HepG2 (cell line): ENCODE data around the gene NECAB2. TPM values are rescaled to one million over a fixed set of nuclear protein-coding genes. Genes with fewer than 3 reads are reported as not detected.

Experiments used
- AKAP8 ChIP-seq: sonication (generic); formaldehyde crosslinking; IDR thresholded peaks from 2 replicates; pipeline ENCODE4 v1.5.1; 2020; ENCODE audit warnings: mild to moderate bottlenecking, missing genetic modification reagents
- DMAP1 ChIP-seq: IDR thresholded peaks from 2 replicates; pipeline ENCODE4 v1.6.1; 2016
- ELK4 ChIP-seq: sonication (generic); formaldehyde crosslinking; IDR thresholded peaks from 2 replicates; pipeline ENCODE4 v1.9.0; 2021; ENCODE audit warnings: missing genetic modification reagents, borderline replicate concordance
- FOXC1 ChIP-seq: sonication (generic); formaldehyde crosslinking; IDR thresholded peaks from 2 replicates; pipeline ENCODE4 v1.8.0; 2022; ENCODE audit warnings: mild to moderate bottlenecking, missing genetic modification reagents, borderline replicate concordance
- HINFP ChIP-seq: sonication (generic); formaldehyde crosslinking; IDR thresholded peaks from 2 replicates; pipeline ENCODE4 v1.4.0; 2020; ENCODE audit warnings: low read depth, mild to moderate bottlenecking, missing genetic modification reagents
- RNF219 ChIP-seq: sonication (generic); formaldehyde crosslinking; IDR thresholded peaks from 2 replicates; pipeline ENCODE4 v1.5.0; 2020; ENCODE audit warnings: mild to moderate bottlenecking, missing genetic modification reagents
- SNAPC4 ChIP-seq: sonication (generic); formaldehyde crosslinking; IDR thresholded peaks from 2 replicates; pipeline ENCODE4 v1.4.0; 2020; ENCODE audit warnings: mild to moderate bottlenecking, missing genetic modification reagents
- ZNF253 ChIP-seq: sonication (generic); formaldehyde crosslinking; IDR thresholded peaks from 2 replicates; pipeline ENCODE4 v1.8.0; 2022; ENCODE audit warnings: mild to moderate bottlenecking, missing genetic modification reagents, borderline replicate concordance
- ZNF407 ChIP-seq: sonication (generic); formaldehyde crosslinking; IDR thresholded peaks from one replicate; pipeline ENCODE4 v1.5.1; 2020; ENCODE audit warnings: mild to moderate bottlenecking, missing genetic modification reagents; ENCODE audit errors: not compliant biosample characterization
- polyA plus RNA-seq, 8 experiments: library from polyadenylated mRNA; depleted of rRNA in 3 of 8; stranded (reverse) in 7 of 8; unstranded in 1 of 8; fragments of >200 nt; fragmentation: Illumina TruSeq in 4 of 8; extraction: Trizol in 4 of 8; gene quantifications; 2 replicates each; pipeline versions ENCODE4 v1.2.1 to v1.2.3, GENCODE V29; 2011 to 2016; ENCODE audit warnings: low read depth in 4 of 8, missing spikeins in 1 of 8, mixed read lengths in 1 of 8; ENCODE audit not compliant: insufficient read depth in 1 of 8
- total RNA-seq, 5 experiments: library from RNA; depleted of rRNA; stranded (reverse); fragments of >200 nt; fragmentation: Illumina TruSeq; extraction: Trizol; gene quantifications; 2 replicates each; pipeline ENCODE4 v1.2.3, GENCODE V29; 2016; ENCODE audit warnings: low read depth in 1 of 5

NECAB2 gene
- total and polyA plus RNA-seq, 2 of the 13 experiments (the other 11 are each of a cell fraction or from before 2014, with no cell fraction given) = 0.21 to 0.49 TPM

GRCh38 chr16:83942815-83943515, 25.1 kb upstream of the NECAB2 start (continued):
- TF ChIP-seq ZNF407 (CRISPR knock-in tag) = no peak
- TF ChIP-seq ZNF253 = no peak; the same call in none of the 2 replicates
- peak; percentile 67; the same call in 1 of the 2 replicates for TF ChIP-seq DMAP1 (CRISPR knock-in tag)
- no peak; the same call in 1 of the 2 replicates for TF ChIP-seq HINFP (CRISPR knock-in tag)
- peak; percentile 60; the same call in 1 of the 2 replicates for TF ChIP-seq FOXC1 (CRISPR knock-in tag)
- no peak for TF ChIP-seq SNAPC4 (CRISPR knock-in tag)
- peak; percentile 84 for TF ChIP-seq AKAP8 (CRISPR knock-in tag)
- TF ChIP-seq RNF219 (CRISPR knock-in tag) = peak; percentile 88; the same call in 1 of the 2 replicates
- TF ChIP-seq ELK4 = no peak
